DOHH2 (cell line): ENCODE measurements around the gene TPTE2.

Experiments used
- H3F3A ChIP-seq: fragments of 200-600 bp; sonication (generic), shearing (Covaris generic); 2 replicates; pipeline ENCODE4 v1.6.0; 2016; ENCODE audit warnings: antibody characterized with exemption, mild to moderate bottlenecking; ENCODE audit not compliant: control insufficient read depth, insufficient read depth
- H3K27ac ChIP-seq: fragments of 200-600 bp; sonication (generic); 2 replicates; pipeline ENCODE4 v1.5.1; 2014; ENCODE audit warnings: low read depth, mild to moderate bottlenecking, low read length, moderate library complexity
- H3K27me3 ChIP-seq: fragments of 200-600 bp; sonication (generic); 2 replicates; pipeline ENCODE4 v1.6.1; 2014; ENCODE audit warnings: mild to moderate bottlenecking, low read length, mixed read lengths; ENCODE audit not compliant: control insufficient read depth
- H3K36me3 ChIP-seq: fragments of 200-600 bp; sonication (generic); 2 replicates; pipeline ENCODE4 v1.6.1; 2014; ENCODE audit warnings: mild to moderate bottlenecking, low read length, moderate library complexity, mixed read lengths; ENCODE audit not compliant: control insufficient read depth
- H3K4me1 ChIP-seq: fragments of 200-600 bp; sonication (generic); 2 replicates; pipeline ENCODE4 v1.6.1; 2014; ENCODE audit warnings: mild to moderate bottlenecking, low read length, mixed read lengths; ENCODE audit not compliant: control insufficient read depth
- H3K4me2 ChIP-seq: fragments of 200-600 bp; sonication (generic); 2 replicates; pipeline ENCODE4 v1.6.0; 2014; ENCODE audit warnings: mild to moderate bottlenecking, low read length, moderate library complexity
- H3K4me3 ChIP-seq: fragments of 200-600 bp; sonication (generic); 2 replicates; pipeline ENCODE4 v1.5.1; 2014; ENCODE audit warnings: mild to moderate bottlenecking, low read length, mixed read lengths
- H3K79me2 ChIP-seq: fragments of 200-600 bp; sonication (generic); 2 replicates; pipeline ENCODE4 v1.6.1; 2014; ENCODE audit warnings: mild to moderate bottlenecking, low read length, mixed read lengths; ENCODE audit not compliant: control insufficient read depth
- H3K9me2 ChIP-seq: fragments of 200-600 bp; sonication (generic); replicated peaks from 2 replicates; pipeline ENCODE4 v1.6.1; 2014; ENCODE audit warnings: mild to moderate bottlenecking, low read length, mixed read lengths; ENCODE audit not compliant: control insufficient read depth
- H3K9me3 ChIP-seq: fragments of 200-600 bp; sonication (generic); 2 replicates; pipeline ENCODE4 v1.6.1; 2014; ENCODE audit warnings: antibody characterized with exemption, low read length, mixed read lengths; ENCODE audit not compliant: control insufficient read depth, insufficient read depth
- H4K20me1 ChIP-seq: fragments of 200-600 bp; sonication (generic); 2 replicates; pipeline ENCODE4 v1.6.0; 2014; ENCODE audit warnings: low read depth, mild to moderate bottlenecking, antibody characterized with exemption, low read length, moderate library complexity; ENCODE audit not compliant: control insufficient read depth, insufficient read depth
- EZH2phosphoT487 ChIP-seq: fragments of 200-600 bp; sonication (generic); IDR thresholded peaks from 2 replicates; pipeline ENCODE4 v1.6.1; 2017; ENCODE audit warnings: borderline replicate concordance, mild to moderate bottlenecking, antibody characterized with exemption, low read length, moderate library complexity, mixed read lengths
- TF ChIP-seq, protein P1 (sequence below): fragments of 200-600 bp; sonication (generic); IDR thresholded peaks from one replicate; pipeline ENCODE4 v1.5.1; 2014; ENCODE audit warnings: antibody characterized with exemption, mild to moderate bottlenecking, low read depth, low read length; ENCODE audit not compliant: poor library complexity, severe bottlenecking

The TPTE2 gene

DNA sequence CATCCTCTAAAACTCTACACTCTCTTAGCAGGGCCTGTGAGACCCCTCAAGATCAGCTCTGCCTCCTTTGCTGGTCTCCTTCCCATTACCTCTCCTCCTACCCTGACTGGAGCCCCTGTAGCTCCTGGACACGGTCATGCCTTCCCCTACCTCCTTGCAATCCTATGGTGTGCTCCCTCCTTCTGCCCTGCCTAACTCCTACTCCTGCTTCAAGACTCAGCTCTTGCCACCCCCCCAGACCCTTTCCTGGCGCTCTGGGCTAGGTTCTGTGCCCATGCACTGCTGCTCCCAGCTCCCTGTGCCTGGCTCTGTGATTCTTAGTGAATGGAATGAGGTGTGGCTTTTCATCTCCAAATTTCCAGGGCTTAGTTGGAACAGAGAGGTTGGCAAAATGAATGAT lies 28.0 kb upstream of the TPTE2 start:
- no peak overlapping the region for H3K4me3 ChIP-seq
- no peaks in the 10 kb centered on the region for H3K79me2 ChIP-seq
- H3K9me2 ChIP-seq, result no peaks in the 10 kb centered on the region
- no peaks in the 10 kb centered on the region; the same call in 1 of the 2 replicates for H3K27me3 ChIP-seq
- no peak overlapping the region for H3K27ac ChIP-seq
- peaks cover 16% of the 10 kb centered on the region for H3K4me1 ChIP-seq
- H3F3A ChIP-seq, result peaks cover 3% of the 10 kb centered on the region; the same call in 1 of the 2 replicates
- H3K4me2 ChIP-seq, result no peak overlapping the region
- no peaks in the 10 kb centered on the region for H4K20me1 ChIP-seq
- peaks cover 9% of the 10 kb centered on the region; the same call in 1 of the 2 replicates for H3K9me3 ChIP-seq
- no peaks in the 10 kb centered on the region for H3K36me3 ChIP-seq
- TF ChIP-seq, protein P1, sequence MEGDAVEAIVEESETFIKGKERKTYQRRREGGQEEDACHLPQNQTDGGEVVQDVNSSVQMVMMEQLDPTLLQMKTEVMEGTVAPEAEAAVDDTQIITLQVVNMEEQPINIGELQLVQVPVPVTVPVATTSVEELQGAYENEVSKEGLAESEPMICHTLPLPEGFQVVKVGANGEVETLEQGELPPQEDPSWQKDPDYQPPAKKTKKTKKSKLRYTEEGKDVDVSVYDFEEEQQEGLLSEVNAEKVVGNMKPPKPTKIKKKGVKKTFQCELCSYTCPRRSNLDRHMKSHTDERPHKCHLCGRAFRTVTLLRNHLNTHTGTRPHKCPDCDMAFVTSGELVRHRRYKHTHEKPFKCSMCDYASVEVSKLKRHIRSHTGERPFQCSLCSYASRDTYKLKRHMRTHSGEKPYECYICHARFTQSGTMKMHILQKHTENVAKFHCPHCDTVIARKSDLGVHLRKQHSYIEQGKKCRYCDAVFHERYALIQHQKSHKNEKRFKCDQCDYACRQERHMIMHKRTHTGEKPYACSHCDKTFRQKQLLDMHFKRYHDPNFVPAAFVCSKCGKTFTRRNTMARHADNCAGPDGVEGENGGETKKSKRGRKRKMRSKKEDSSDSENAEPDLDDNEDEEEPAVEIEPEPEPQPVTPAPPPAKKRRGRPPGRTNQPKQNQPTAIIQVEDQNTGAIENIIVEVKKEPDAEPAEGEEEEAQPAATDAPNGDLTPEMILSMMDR, result no peak
- no peak for TF ChIP-seq EZH2phosphoT487

GRCh38 chr13:19587635-19588300 lies 26.4 kb upstream of the TPTE2 start:
- peak overlapping the region; percentile 71 for H3K4me2 ChIP-seq
- H4K20me1 ChIP-seq, result no peaks in the 10 kb centered on the region
- no peaks in the 10 kb centered on the region for H3K36me3 ChIP-seq
- peaks cover 9% of the 10 kb centered on the region; the same call in 1 of the 2 replicates for H3K9me3 ChIP-seq
- H3K9me2 ChIP-seq, result no peaks in the 10 kb centered on the region
- peaks cover 3% of the 10 kb centered on the region; the same call in 1 of the 2 replicates for H3F3A ChIP-seq
- H3K4me1 ChIP-seq, result peaks cover 16% of the 10 kb centered on the region
- H3K4me3 ChIP-seq, result peak overlapping the region; percentile 70
- no peaks in the 10 kb centered on the region; the same call in 1 of the 2 replicates for H3K27me3 ChIP-seq
- H3K79me2 ChIP-seq, result no peaks in the 10 kb centered on the region
- TF ChIP-seq, protein P1, result peak; percentile 84
- no peak for TF ChIP-seq EZH2phosphoT487
- peak overlapping the region; percentile 50 for H3K27ac ChIP-seq

GRCh38 chr13:19586904-19587634 lies 25.7 kb upstream of the TPTE2 start:
- peaks cover 9% of the 10 kb centered on the region; the same call in 1 of the 2 replicates for H3K9me3 ChIP-seq
- no peak for TF ChIP-seq EZH2phosphoT487
- TF ChIP-seq, protein P1, result no peak
- peak overlapping the region; percentile 71 for H3K4me2 ChIP-seq
- H3K4me1 ChIP-seq, result peaks cover 16% of the 10 kb centered on the region
- H3K4me3 ChIP-seq, result peak overlapping the region; percentile 70
- no peaks in the 10 kb centered on the region for H3K9me2 ChIP-seq
- no peaks in the 10 kb centered on the region for H3K79me2 ChIP-seq
- no peaks in the 10 kb centered on the region for H4K20me1 ChIP-seq
- no peaks in the 10 kb centered on the region for H3K36me3 ChIP-seq
- H3K27ac ChIP-seq, result peak overlapping the region; percentile 50
- H3F3A ChIP-seq, result peaks cover 3% of the 10 kb centered on the region; the same call in 1 of the 2 replicates
- no peaks in the 10 kb centered on the region; the same call in 1 of the 2 replicates for H3K27me3 ChIP-seq
